HFF-Myc (cell line): ENCODE measurements around the gene EPC2.

Experiments used
- DNase-seq: peaks from one replicate; pipeline ENCODE4 v3.0.0-alpha.2; 2011; ENCODE audit warnings: low read depth; ENCODE audit errors: extremely low read depth
- H3K4me3 ChIP-seq: replicated peaks from 2 replicates; pipeline ENCODE4 v1.5.1; 2011; ENCODE audit warnings: low read depth, mild to moderate bottlenecking, control low read depth, low read length
- TF ChIP-seq, protein P1 (sequence below): IDR thresholded peaks from 2 replicates; pipeline ENCODE4 v1.5.1; 2012; ENCODE audit warnings: mild to moderate bottlenecking, low read depth, low read length, control low read depth; ENCODE audit errors: missing control alignments

Gene EPC2

DNA sequence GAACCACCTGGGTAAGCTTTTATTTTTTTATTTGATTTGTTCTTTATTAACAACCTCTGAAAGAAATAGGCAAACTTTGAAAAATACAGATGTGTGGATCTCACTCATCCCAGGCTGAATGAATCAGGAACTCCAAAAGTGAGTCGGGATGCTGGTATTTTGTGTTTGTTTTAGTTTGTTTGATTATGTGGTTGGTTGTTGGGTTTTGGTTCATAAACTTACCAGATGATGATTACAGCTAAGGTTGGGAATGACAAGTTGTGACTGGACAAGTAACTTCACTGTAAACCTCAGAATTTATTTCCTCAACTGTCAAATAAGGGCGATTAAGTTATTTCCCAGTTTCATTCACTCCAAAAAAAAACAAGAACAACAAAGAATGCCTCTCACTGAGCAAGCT, 150.0 kb downstream of the EPC2 start:
- DNase-seq: no peak
- TF ChIP-seq, protein P1, sequence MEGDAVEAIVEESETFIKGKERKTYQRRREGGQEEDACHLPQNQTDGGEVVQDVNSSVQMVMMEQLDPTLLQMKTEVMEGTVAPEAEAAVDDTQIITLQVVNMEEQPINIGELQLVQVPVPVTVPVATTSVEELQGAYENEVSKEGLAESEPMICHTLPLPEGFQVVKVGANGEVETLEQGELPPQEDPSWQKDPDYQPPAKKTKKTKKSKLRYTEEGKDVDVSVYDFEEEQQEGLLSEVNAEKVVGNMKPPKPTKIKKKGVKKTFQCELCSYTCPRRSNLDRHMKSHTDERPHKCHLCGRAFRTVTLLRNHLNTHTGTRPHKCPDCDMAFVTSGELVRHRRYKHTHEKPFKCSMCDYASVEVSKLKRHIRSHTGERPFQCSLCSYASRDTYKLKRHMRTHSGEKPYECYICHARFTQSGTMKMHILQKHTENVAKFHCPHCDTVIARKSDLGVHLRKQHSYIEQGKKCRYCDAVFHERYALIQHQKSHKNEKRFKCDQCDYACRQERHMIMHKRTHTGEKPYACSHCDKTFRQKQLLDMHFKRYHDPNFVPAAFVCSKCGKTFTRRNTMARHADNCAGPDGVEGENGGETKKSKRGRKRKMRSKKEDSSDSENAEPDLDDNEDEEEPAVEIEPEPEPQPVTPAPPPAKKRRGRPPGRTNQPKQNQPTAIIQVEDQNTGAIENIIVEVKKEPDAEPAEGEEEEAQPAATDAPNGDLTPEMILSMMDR: no peak
- no peak overlapping the region for H3K4me3 ChIP-seq

GRCh38 chr2:148796735-148797512, 152.4 kb downstream of the EPC2 start:
- H3K4me3 ChIP-seq: no peak overlapping the region
- TF ChIP-seq, protein P1: no peak
- DNase-seq: no peak

DNA sequence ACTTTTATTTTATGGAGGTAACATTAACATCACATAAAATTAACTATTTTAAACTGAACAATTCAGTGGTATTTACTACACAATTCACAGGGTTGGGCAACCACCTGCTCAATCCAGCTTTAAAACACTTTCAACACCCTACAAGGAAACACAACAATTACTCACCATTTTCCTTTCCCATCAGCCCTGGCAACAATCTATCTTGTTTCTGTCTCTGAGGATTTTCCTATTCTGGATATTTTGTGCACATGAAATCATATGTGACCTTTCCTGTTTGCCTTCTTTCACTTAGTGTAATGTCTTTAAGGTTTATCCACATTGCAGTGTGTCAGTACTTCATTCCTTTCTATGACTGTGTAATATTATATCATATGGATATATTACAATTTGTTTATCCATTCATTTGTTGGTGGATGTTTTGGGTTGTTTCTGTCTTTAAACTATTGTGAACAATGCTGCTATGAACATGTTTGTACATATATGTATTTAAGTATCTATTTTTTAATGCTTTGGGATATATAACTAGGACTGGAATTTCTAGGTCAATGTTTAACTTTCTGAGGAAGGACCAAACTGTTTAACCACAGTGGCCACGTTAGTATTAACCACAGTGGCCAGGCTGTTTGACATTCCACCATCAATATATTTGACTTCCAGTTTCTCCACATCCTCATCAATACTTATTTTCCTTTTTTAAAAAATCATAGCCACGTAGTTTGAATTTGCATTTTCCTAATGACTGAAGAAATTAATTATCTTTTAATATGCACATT, 158.1 kb downstream of the EPC2 start:
- TF ChIP-seq, protein P1: no peak
- no peak overlapping the region for H3K4me3 ChIP-seq
- no peak for DNase-seq

DNA sequence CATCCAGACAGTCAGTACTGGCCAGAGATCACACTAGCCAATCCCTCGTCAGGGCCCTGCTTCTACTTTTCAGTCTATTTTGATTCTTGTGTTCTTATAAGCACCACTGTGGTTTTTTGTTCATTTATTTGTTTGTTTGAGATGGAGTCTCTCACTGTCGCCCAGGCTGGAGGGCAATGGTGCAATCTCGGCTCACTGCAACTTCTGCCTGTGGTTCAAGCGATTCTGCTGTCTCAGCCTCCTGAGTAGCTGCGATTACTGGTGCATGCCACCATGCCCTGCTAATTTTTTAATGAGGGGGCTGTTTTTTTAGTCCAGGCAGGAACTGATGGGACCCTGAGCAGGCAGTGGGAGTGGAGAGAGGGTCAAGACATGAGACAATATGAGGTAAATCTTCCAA, 165.5 kb downstream of the EPC2 start:
- no peak overlapping the region for H3K4me3 ChIP-seq
- TF ChIP-seq, protein P1: no peak
- DNase-seq: no peak

DNA sequence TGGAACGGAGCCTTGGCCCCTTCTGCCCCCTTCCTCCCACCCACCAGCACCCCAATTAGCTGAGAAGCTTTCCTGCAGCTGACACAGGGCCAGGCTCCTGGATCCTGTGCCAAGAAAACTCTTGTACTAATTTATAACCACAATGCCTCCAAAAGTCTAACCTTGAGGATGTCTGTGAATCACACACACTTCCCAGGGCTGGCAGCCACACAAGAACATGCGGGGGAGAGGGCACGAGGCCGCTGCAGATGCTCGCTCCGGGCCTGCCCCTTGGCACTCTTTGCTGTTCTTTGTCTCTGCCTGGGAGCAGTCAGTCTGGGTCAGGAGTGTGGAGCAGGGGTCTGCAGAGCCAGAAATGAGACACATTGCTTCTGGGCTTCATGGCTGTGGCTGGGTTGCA, 167.8 kb downstream of the EPC2 start:
- TF ChIP-seq, protein P1: no peak
- no peak overlapping the region for H3K4me3 ChIP-seq
- DNase-seq: no peak

- no peak overlapping the region for H3K4me3 ChIP-seq
Observed at GRCh38 chr2:148813603-148814065, 169.1 kb downstream of the EPC2 start.

More at GRCh38 chr2:148813603-148814065, 169.1 kb downstream of the EPC2 start:
- TF ChIP-seq, protein P1: no peak
- DNase-seq: no peak
